K562 (cell line): ENCODE data around the gene AIM2. TPM values are rescaled to one million over a fixed set of nuclear protein-coding genes. Genes with fewer than 3 reads are reported as not detected.

Source experiments
- COPS2 ChIP-seq: fragments of 450-650 bp; conservative IDR thresholded peaks from 2 replicates; pipeline ENCODE4 v1.6.1; 2016; ENCODE audit warnings: mild to moderate bottlenecking, moderate library complexity
- ELF1 ChIP-seq: fragments of 200-800 bp; sonication (Bioruptor generic); IDR thresholded peaks from 2 replicates; pipeline ENCODE4 v1.6.1; 2016; ENCODE audit warnings: missing genetic modification characterization, missing compliant biosample characterization
- ELK1 ChIP-seq: sonication (generic); formaldehyde crosslinking; IDR thresholded peaks from 2 replicates; pipeline ENCODE4 v1.8.1; 2022; ENCODE audit warnings: missing genetic modification reagents
- KAT2B ChIP-seq: IDR thresholded peaks from one replicate; pipeline ENCODE4 v1.6.1; 2012; ENCODE audit warnings: low read depth, mild to moderate bottlenecking, control low read depth, inconsistent platforms, low read length, moderate library complexity
- MYBL2 ChIP-seq, 2 experiments: fragments of 450-650 bp in 1 of 2; sonication (generic) in 1 of 2; formaldehyde crosslinking in 1 of 2; IDR thresholded peaks; 2 replicates each; pipeline versions ENCODE4 v1.6.1 to v1.8.1; 2017 to 2022; ENCODE audit warnings: borderline replicate concordance in 1 of 2, inconsistent platforms in 1 of 2, low read depth in 1 of 2, mild to moderate bottlenecking in 1 of 2, missing genetic modification reagents in 1 of 2, moderate library complexity in 1 of 2
- STAT5A ChIP-seq: IDR thresholded peaks from 2 replicates; pipeline ENCODE4 v1.6.1; 2012; ENCODE audit warnings: low read length, inconsistent platforms, borderline replicate concordance
- ZNF354B ChIP-seq: fragments of 250-450 bp; sonication (Bioruptor Pico); IDR thresholded peaks from 2 replicates; pipeline ENCODE4 v1.4.0; 2020
- ZNF407 ChIP-seq: fragments of 450-650 bp; IDR thresholded peaks from 2 replicates; pipeline ENCODE4 v1.6.1; 2016; ENCODE audit warnings: low read depth
- ZNF695 ChIP-seq: fragments of 450-650 bp; formaldehyde crosslinking; IDR thresholded peaks from 2 replicates; pipeline ENCODE4 v1.4.0; 2020; ENCODE audit warnings: mild to moderate bottlenecking, moderate library complexity
- polyA plus RNA-seq, 8 experiments: library from polyadenylated mRNA; depleted of rRNA in 4 of 8; stranded (reverse) in 5 of 8; unstranded in 3 of 8; fragments of >200 nt; fragmentation: Nextera tagmentation in 2 of 8; fragmentation: Illumina TruSeq in 1 of 8; extraction: Ambion mirVana in 2 of 8; extraction: Trizol in 1 of 8; gene quantifications; 2 replicates each; pipeline versions ENCODE4 v1.2.1 to v1.2.3, GENCODE V29; 2011 to 2014; ENCODE audit warnings: inconsistent platforms in 1 of 8, missing spikeins in 1 of 8
- total RNA-seq, 7 experiments: library from RNA; depleted of rRNA in 6 of 7; stranded (reverse); fragments of >200 nt in 6 of 7; fragmentation: Illumina TruSeq in 2 of 7; extraction: Trizol in 2 of 7; gene quantifications; 2 replicates each; pipeline versions ENCODE4 v1.2.1 to v1.2.3, GENCODE V29; 2011 to 2021; ENCODE audit warnings: low replicate concordance in 1 of 7
- TF ChIP-seq, protein P1 (sequence below): sonication (generic); formaldehyde crosslinking; IDR thresholded peaks from 2 replicates; pipeline ENCODE4 v1.8.1; 2023; ENCODE audit warnings: mild to moderate bottlenecking, missing genetic modification reagents
- TF ChIP-seq, protein P2 (sequence below): fragments of 250-450 bp; sonication (Bioruptor Pico); IDR thresholded peaks from 2 replicates; pipeline ENCODE4 v1.4.0; 2020; ENCODE audit warnings: mild to moderate bottlenecking, moderate library complexity

Gene AIM2
- total and polyA plus RNA-seq, 9 of the 15 experiments (the other 6 are each of a cell fraction or from before 2014, with no cell fraction given), result 0.10 to 0.95 (median 0.22) TPM

DNA sequence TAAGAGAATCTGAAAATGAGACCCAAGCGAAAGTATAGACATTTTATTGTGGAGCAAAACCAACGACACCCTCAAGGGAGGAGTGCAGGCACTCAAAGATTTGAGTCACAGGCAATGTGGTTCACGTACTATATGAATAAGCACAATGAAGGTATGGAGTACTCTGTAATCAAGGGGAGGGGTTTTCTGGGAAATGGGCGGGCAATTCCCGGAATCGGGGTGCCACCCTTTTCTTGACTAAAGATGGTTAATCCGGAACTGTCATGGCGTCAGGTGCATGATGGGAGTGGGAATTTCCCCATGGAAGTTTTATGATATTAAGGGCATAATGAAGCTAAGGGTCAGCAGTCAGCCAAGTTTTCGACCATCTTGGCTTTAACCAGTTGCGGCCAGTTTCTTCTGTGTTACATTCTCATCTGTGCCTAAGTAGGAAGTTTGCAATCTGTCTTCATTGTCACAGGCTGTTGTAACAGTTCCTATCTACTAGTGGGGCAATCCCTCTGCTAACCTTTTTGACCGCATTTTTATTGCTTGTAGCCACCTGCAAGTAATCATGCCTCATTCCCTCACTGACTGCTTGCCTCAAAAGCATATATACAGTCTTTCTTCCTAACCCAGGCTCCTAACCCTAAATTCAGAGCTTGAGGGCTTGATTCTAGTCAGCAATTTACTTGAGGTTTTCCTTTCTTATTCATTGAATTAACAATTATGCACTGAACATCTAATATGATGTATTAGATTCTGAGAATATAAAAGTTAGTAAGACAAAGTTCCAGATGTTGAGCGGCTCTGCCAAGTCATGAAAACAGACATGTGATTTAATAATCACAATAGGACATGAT, 775 bp upstream of the AIM2 start (continued):
- no peak for TF ChIP-seq ZNF407
- TF ChIP-seq STAT5A, result peak; percentile 100
- no peak for TF ChIP-seq ELK1 (CRISPR knock-in tag)
- no peak for TF ChIP-seq MYBL2 (IDR thresholded peaks at IDR 0.05; ENCODE audit: low read depth)
- no peak for TF ChIP-seq MYBL2 (CRISPR knock-in tag; IDR thresholded peaks at IDR 0.05; ENCODE audit: borderline replicate concordance)
- TF ChIP-seq ZNF354B (CRISPR knock-in tag), result peak; percentile 4; the same call in 1 of the 2 replicates
- no peak for TF ChIP-seq COPS2
- no peak for TF ChIP-seq ZNF695 (CRISPR knock-in tag)
- TF ChIP-seq KAT2B, result no peak
- no peak; the same call in 1 of the 2 replicates for TF ChIP-seq ELF1 (tag)
- TF ChIP-seq, protein P1, sequence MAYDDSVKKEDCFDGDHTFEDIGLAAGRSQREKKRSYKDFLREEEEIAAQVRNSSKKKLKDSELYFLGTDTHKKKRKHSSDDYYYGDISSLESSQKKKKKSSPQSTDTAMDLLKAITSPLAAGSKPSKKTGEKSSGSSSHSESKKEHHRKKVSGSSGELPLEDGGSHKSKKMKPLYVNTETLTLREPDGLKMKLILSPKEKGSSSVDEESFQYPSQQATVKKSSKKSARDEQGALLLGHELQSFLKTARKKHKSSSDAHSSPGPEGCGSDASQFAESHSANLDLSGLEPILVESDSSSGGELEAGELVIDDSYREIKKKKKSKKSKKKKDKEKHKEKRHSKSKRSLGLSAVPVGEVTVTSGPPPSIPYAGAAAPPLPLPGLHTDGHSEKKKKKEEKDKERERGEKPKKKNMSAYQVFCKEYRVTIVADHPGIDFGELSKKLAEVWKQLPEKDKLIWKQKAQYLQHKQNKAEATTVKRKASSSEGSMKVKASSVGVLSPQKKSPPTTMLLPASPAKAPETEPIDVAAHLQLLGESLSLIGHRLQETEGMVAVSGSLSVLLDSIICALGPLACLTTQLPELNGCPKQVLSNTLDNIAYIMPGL (CRISPR knock-in tag), result no peak
- TF ChIP-seq, protein P2, sequence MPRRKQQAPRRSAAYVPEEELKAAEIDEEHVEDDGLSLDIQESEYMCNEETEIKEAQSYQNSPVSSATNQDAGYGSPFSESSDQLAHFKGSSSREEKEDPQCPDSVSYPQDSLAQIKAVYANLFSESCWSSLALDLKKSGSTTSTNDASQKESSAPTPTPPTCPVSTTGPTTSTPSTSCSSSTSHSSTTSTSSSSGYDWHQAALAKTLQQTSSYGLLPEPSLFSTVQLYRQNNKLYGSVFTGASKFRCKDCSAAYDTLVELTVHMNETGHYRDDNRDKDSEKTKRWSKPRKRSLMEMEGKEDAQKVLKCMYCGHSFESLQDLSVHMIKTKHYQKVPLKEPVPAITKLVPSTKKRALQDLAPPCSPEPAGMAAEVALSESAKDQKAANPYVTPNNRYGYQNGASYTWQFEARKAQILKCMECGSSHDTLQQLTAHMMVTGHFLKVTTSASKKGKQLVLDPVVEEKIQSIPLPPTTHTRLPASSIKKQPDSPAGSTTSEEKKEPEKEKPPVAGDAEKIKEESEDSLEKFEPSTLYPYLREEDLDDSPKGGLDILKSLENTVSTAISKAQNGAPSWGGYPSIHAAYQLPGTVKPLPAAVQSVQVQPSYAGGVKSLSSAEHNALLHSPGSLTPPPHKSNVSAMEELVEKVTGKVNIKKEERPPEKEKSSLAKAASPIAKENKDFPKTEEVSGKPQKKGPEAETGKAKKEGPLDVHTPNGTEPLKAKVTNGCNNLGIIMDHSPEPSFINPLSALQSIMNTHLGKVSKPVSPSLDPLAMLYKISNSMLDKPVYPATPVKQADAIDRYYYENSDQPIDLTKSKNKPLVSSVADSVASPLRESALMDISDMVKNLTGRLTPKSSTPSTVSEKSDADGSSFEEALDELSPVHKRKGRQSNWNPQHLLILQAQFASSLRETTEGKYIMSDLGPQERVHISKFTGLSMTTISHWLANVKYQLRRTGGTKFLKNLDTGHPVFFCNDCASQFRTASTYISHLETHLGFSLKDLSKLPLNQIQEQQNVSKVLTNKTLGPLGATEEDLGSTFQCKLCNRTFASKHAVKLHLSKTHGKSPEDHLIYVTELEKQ, result no peak
